Heart left ventricle (tissue), 16 donors: ENCODE measurements around the gene SEC23B. TPM values are rescaled to one million over a fixed set of nuclear protein-coding genes. Genes with fewer than 3 reads are reported as not detected.
A peak's percentile ranks its signal among the peaks of the same experiment; 100 is the strongest.

ENCODE experiments used
- ATAC-seq, 4 donors: fragments of 200-7000 bp; cut with Tn5 transposase; one replicate each; pipeline ENCODE4 v1.9.1; 2020 to 2022; ENCODE audit warnings: moderate library complexity in 4 of 4, mild to moderate bottlenecking in 3 of 4, moderate number of reproducible peaks in 1 of 4
- DNase-seq, 5 donors: peaks; one replicate each; pipeline ENCODE4 v3.0.0-alpha.2; 2020
- H3K27ac ChIP-seq, 12 donors: fragments of 200-600 bp; sonication (generic) in 4 of 12; one replicate each; pipeline versions ENCODE4 v1.5.0 to v1.8.0; 2016 to 2022; ENCODE audit warnings: mild to moderate bottlenecking in 2 of 12
- H3K27me3 ChIP-seq, 9 donors: fragments of 200-600 bp; sonication (generic) in 2 of 9; one replicate each; pipeline versions ENCODE4 v1.5.1 to v1.8.0; 2016 to 2022; ENCODE audit warnings: mild to moderate bottlenecking in 3 of 9
- H3K36me3 ChIP-seq, 9 donors: fragments of 200-600 bp; sonication (generic) in 2 of 9; one replicate each; pipeline versions ENCODE4 v1.5.0 to v1.8.0; 2018 to 2022; ENCODE audit warnings: mild to moderate bottlenecking in 2 of 9
- H3K4me1 ChIP-seq, 12 donors: fragments of 200-600 bp; sonication (generic) in 4 of 12; one replicate each; pipeline versions ENCODE4 v1.5.0 to v1.8.0; 2016 to 2022; ENCODE audit warnings: mild to moderate bottlenecking in 3 of 12
- H3K4me3 ChIP-seq, 12 donors: fragments of 200-600 bp; sonication (generic) in 4 of 12; one replicate each; pipeline versions ENCODE4 v1.5.0 to v1.8.0; 2017 to 2022; ENCODE audit warnings: mild to moderate bottlenecking in 9 of 12, moderate library complexity in 4 of 12
- H3K9me3 ChIP-seq, 12 donors: fragments of 200-600 bp; sonication (generic) in 4 of 12; one replicate each; pipeline versions ENCODE4 v1.5.0 to v1.8.0; 2016 to 2022; ENCODE audit warnings: mild to moderate bottlenecking in 1 of 12
- CTCF ChIP-seq, 12 donors: fragments of 200-600 bp; sonication (generic) in 4 of 12; IDR thresholded peaks; one replicate each; pipeline versions ENCODE4 v1.5.0 to v1.8.0; 2018 to 2022; ENCODE audit warnings: antibody characterized with exemption in 12 of 12, mild to moderate bottlenecking in 5 of 12
- POLR2A ChIP-seq, 2 donors: fragments of 450-650 bp; IDR thresholded peaks; one replicate each; pipeline ENCODE4 v1.6.1; 2017; ENCODE audit warnings: antibody characterized with exemption in 2 of 2, mild to moderate bottlenecking in 2 of 2, moderate library complexity in 2 of 2
- WGBS, 4 donors: extraction: QIAGEN DNeasy Blood & Tissue Kit in 2 of 4; methylation state at CpG; one replicate each; pipeline versions ENCODE4 v1.1.5 to v1.1.7; 2013 to 2018; 5-methylcytosine and 5-hydroxymethylcytosine counted together
- intact Hi-C, 10 donors: fragments of 100-400 bp; cut with DNase I; formaldehyde crosslinking; loops; one replicate each; pipeline versions ENCODE4 v1.11.1 to v1.14.2; 2022
- polyA plus RNA-seq, 2 donors: library from polyadenylated mRNA; stranded (reverse); fragments of 200-250 nt; gene quantifications; one replicate each; pipeline ENCODE4 v1.2.3, GENCODE V29; 2013
- total RNA-seq, 9 donors: library from RNA; depleted of rRNA in 2 of 9; stranded (reverse); fragments of >200 nt in 2 of 9; fragmentation: NEBNext Ultra II Directional in 3 of 9; extraction: Animal tissue kit (Norgen Biotek cat#: 25700) in 3 of 9; gene quantifications; one replicate each; pipeline versions ENCODE4 v1.1.0 to v1.2.4, GENCODE V29; 2016 to 2023
- donor health status: ischemic (EF 13 %, LVEDD 7.1; RV severe dilation, severe dysfunction).
- donor health status: healthy with polysubstance abuse.
- donor health status: DM: no; HTN: yes; CAD: no.
- donor health status: DM: no; HTN: no; CAD: no.
- donor health status: ischemic (EF 25% LVEDD 6.9; RV normal size, moderate dysfunction).
- donor health status: ischemic (EF 25% LVEDD 5.7; RV mildly dilated, moderate dysfunction).
- donor health status: healthy.
- donor health status: DM: yes; HTN: yes; CAD: no.
- donor health status: ischemic (EF 35%, LVEDD 5.7; RV mildly dilated, moderate dysfunction).
- donor health status: nonischemic (EF 11% LVEDD 7.7; RV severe dilation, severe dysfunction).
- donor health status: DM: yes; HTN: yes; CAD: no.
- donor health status: PGD.
- donor health status: ischemic (EF 29% LVEDD 5.4; RV normal size, mild dysfunction).
- donor health status: nonischemic (EF 23%, LVEDD 6.1; RV moderate dilation, normal function).

SEC23B gene
- total and polyA plus RNA-seq, 11 donors = 1.8 to 29.2 (median 11.9) TPM

- no peaks in the 10 kb centered on the region for H3K9me3 ChIP-seq
- TF ChIP-seq CTCF (IDR thresholded peaks at IDR 0.05) (no peak), POLR2A (IDR thresholded peaks at IDR 0.05) (no peak)
- peaks cover 0 to 33% (median 18%) of the 10 kb centered on the region in 9 donors for H3K36me3 ChIP-seq
- no peak for DNase-seq
- intact Hi-C loops = loop anchor here in 5 of 10 donors (1.0 to 10.0 kb wide), 6 partner anchors 20 to 1867 kb away; partner anchors contain the start of genes SEC23B (in 3 of the 5), DZANK1 (in 1 of the 5) and POLR3F (in 1 of the 5)
- ATAC-seq = peak in 3 of 4 donors; percentile 20 to 34 (median 27)
- peaks cover 0 to 31% (median 6%) of the 10 kb centered on the region in 12 donors for H3K4me1 ChIP-seq
- H3K27me3 ChIP-seq = no peaks in the 10 kb centered on the region
- peak overlapping the region; percentile 64 to 83 (median 74) for H3K4me3 ChIP-seq
- 5 to 11% (median 11%) methylated on average over 6 of the region's 6 CpGs for WGBS, 4 donors
- peak overlapping the region; percentile 63 to 93 (median 83) for H3K27ac ChIP-seq
Measured at GRCh38 chr20:18567739-18568091, 60.0 kb downstream of the SEC23B start.

GRCh38 chr20:18571009-18571408 is 63.3 kb downstream of the SEC23B start:
- peaks cover 0 to 29% (median 18%) of the 10 kb centered on the region in 9 donors for H3K36me3 ChIP-seq
- H3K9me3 ChIP-seq = no peaks in the 10 kb centered on the region
- H3K27ac ChIP-seq = peak overlapping the region in 1 of 12 donors; percentile 56
- TF ChIP-seq POLR2A (IDR thresholded peaks at IDR 0.05) (no peak), CTCF (IDR thresholded peaks at IDR 0.05) (no peak)
- H3K4me3 ChIP-seq = no peak overlapping the region
- peaks cover 0 to 31% (median 6%) of the 10 kb centered on the region in 12 donors for H3K4me1 ChIP-seq
- no peak for ATAC-seq
- 95 to 98% (median 96%) methylated on average over 2 of the region's 2 CpGs for WGBS, 4 donors
- H3K27me3 ChIP-seq = no peaks in the 10 kb centered on the region
- DNase-seq = no peak
- intact Hi-C loops = no loop called here

GRCh38 chr20:18571578-18571977 is 63.8 kb downstream of the SEC23B start:
- Histone ChIP-seq H3K9me3 (no peaks in the 10 kb centered on the region), H3K36me3 (peaks cover 0 to 29% (median 18%) of the 10 kb centered on the region in 9 donors), H3K4me3 (no peak overlapping the region), H3K27me3 (no peaks in the 10 kb centered on the region), H3K4me1 (peaks cover 0 to 28% (median 6%) of the 10 kb centered on the region in 12 donors), H3K27ac (peak overlapping the region in 1 of 12 donors; percentile 56)
- TF ChIP-seq POLR2A (IDR thresholded peaks at IDR 0.05) (no peak), CTCF (IDR thresholded peaks at IDR 0.05) (no peak)
- WGBS, 4 donors = 88 to 95% (median 91%) methylated on average over 2 of the region's 2 CpGs
- ATAC-seq (no peak), DNase-seq (no peak)
- intact Hi-C loops = no loop called here

GRCh38 chr20:18577942-18578341 is 70.2 kb downstream of the SEC23B start:
- intact Hi-C loops = no loop called here
- ATAC-seq = no peak

More at GRCh38 chr20:18577942-18578341, 70.2 kb downstream of the SEC23B start:
- DNase-seq = no peak
- TF ChIP-seq POLR2A (IDR thresholded peaks at IDR 0.05) (no peak), CTCF (IDR thresholded peaks at IDR 0.05) (no peak)
- Histone ChIP-seq H3K9me3 (no peaks in the 10 kb centered on the region), H3K4me3 (no peak overlapping the region), H3K27me3 (no peaks in the 10 kb centered on the region), H3K36me3 (no peaks in the 10 kb centered on the region), H3K27ac (no peak overlapping the region), H3K4me1 (no peaks in the 10 kb centered on the region)
- 73 to 89% (median 86%) methylated on average over 6 of the region's 6 CpGs for WGBS, 4 donors
